Fibroblast of the aortic adventitia (primary cell): ENCODE results near the gene CDH23. TPM values are rescaled to one million over a fixed set of nuclear protein-coding genes. Genes with fewer than 3 reads are reported as not detected.

Experiments used
- DNase-seq: peaks from one replicate; pipeline ENCODE4 v3.0.0-alpha.2; 2010; ENCODE audit warnings: low read depth
- H3K4me3 ChIP-seq: 2 replicates; pipeline ENCODE4 v1.5.1; 2011; ENCODE audit warnings: low read depth, mild to moderate bottlenecking, control low read depth, low read length, moderate library complexity
- small RNA-seq: library from RNA; depleted of rRNA; stranded (forward); fragments of <200 nt; gene quantifications from one replicate; pipeline ENCODE3, GENCODE V24; 2012
- total RNA-seq: library from RNA; depleted of rRNA; stranded (reverse); fragments of >200 nt; gene quantifications from 2 replicates; pipeline ENCODE4 v1.2.3, GENCODE V29; 2012; ENCODE audit warnings: low replicate concordance
- TF ChIP-seq, protein P1 (sequence below): IDR thresholded peaks from 2 replicates; pipeline ENCODE4 v1.5.1; 2011; ENCODE audit warnings: mild to moderate bottlenecking, low read length, control low read depth, inconsistent platforms; ENCODE audit not compliant: insufficient read depth

Gene CDH23
- total RNA-seq, 1 donor, result 0.27 TPM

DNA sequence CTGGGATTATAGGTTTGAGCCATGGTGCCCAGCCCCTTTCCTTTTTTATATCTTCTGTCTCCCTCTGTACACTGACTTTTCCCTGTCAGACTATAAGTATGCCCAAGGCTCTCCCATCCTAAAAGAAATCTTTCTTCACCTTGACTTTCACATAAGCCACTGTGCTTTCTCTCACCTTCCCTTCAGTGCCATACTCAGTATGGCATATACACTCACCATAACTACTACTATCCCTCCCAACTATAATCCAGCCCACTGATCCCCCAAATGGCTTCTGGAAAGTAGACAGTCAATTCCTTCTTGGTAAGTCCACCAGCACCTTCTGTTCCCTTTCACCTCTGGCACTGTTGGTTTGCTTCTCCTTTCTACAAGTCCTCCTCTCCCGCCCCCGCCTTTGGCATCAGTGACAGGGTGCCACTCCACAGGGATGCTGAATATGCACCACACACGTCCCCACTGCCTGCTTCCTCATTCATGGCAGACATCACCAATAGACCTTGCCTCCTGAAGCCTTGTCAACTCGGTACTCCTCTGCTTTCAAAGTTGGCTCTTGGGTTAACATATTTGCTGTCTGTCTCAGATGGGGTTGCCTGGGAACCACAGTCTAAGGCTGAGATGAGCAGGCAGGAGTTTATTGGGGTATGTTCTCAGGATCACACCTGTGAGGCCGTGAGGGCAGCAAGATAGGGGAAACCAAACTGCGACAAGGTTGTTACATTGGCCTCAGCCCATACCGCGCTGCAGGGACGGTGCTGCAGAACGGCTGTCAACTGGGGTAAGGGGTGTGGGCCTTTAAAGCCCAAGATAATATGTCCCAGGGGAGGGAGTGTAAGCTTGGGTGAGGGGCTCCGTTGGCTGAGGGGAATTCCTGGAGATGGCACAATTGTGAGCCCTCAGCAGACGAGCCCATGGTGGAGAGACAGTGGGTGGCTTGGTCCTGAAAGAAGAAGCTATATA is 461.5 kb downstream of the CDH23 start:
- no peak for DNase-seq
- no peak overlapping the region for H3K4me3 ChIP-seq
- TF ChIP-seq, protein P1, sequence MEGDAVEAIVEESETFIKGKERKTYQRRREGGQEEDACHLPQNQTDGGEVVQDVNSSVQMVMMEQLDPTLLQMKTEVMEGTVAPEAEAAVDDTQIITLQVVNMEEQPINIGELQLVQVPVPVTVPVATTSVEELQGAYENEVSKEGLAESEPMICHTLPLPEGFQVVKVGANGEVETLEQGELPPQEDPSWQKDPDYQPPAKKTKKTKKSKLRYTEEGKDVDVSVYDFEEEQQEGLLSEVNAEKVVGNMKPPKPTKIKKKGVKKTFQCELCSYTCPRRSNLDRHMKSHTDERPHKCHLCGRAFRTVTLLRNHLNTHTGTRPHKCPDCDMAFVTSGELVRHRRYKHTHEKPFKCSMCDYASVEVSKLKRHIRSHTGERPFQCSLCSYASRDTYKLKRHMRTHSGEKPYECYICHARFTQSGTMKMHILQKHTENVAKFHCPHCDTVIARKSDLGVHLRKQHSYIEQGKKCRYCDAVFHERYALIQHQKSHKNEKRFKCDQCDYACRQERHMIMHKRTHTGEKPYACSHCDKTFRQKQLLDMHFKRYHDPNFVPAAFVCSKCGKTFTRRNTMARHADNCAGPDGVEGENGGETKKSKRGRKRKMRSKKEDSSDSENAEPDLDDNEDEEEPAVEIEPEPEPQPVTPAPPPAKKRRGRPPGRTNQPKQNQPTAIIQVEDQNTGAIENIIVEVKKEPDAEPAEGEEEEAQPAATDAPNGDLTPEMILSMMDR, result no peak

DNA sequence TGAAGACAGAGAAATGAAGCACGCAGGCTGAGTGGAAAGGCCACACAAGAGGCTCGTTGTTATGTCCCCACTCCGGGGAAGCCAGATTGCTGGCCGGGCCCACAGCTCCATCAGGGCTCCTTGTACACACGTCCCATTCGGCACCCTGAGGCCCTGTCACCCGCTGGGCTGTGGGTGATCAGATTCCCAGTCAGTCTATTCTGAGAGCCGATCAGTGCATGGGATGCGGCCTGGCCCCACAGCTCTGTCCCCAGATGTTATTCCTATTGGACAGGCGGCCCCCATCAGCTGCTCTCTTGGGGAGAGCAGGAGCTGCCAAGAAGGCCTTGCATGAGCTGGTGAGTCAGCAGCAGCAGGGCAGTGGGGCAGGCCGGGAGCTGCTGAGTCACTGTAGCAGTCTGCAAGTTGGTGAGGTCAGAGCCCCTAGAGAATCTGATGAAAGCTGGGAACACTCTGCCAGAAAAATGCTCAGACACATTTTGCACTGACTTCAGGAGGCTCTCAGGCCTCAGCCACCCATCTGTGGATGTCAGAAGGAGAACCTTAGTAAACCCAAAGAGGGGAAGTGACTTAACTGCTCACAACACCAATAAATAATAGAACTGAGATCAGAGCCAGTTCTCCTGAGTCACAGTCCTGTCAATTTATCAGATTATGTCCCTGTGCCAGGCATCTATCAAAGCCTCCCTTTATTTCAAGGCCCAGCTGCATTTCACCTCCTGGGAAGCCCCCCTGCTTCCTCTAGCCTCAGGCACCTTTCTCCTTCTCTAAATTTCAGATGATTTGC is 463.7 kb downstream of the CDH23 start:
- peak; percentile 100 for DNase-seq
- H3K4me3 ChIP-seq, result no peak overlapping the region
- TF ChIP-seq, protein P1, result no peak

DNA sequence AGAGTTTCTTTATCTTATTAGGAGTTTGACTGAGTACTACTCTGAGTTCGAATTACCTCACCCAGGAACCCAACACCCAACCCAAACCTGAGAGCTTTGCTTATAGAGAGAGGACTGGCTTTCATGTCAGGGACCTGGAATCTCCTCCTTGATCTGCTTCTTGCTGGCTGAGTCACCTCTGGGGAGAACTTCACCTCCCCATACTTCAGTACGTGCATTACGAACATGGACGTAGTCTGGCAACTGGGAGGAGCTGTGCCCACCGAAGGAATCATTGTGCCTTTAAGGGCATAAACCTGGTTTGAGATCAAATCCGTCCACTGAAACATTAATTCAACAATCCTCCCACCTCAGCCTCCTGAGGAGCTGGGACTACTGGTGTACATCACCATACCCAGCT is 466.5 kb downstream of the CDH23 start:
- DNase-seq, result no peak
- TF ChIP-seq, protein P1, result no peak
- H3K4me3 ChIP-seq, result no peak overlapping the region

DNA sequence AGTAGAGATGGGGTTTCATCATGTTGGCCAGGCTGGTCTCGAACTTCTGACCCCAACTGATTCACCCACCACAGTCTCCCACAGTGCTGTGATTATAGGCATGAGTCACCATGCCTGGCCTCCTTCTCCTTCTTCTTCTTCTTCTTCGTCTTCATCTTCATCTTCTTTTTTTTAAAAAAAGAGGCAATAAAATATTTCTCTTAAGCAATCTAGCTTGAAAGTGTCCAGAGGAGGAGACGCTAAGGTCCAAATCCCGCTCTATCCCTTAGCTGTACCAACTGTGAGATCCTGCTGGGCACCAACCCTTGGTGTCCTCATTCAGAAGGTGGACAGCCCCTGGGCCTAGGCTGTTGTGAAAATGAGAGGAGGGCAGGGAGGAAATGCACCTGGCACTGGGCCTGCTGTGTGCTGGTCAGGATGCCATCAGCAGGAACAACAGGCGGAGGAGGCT is 468.2 kb downstream of the CDH23 start:
- TF ChIP-seq, protein P1, result no peak
- H3K4me3 ChIP-seq, result no peak overlapping the region
- DNase-seq, result peak; percentile 76

Small RNA genes within 50 kb of the gene (small RNA-seq; reads per million reads assigned to genes)
- not detected for gene MIR7152
- gene RNU7-38P, result not detected

Other genes starting within 250 kb of the CDH23 start
- 20.6 and 35.7 TPM in 2 replicates for gene UNC5B, start 184.3 kb upstream of the CDH23 start, total RNA-seq
- 1.2 and 2.8 TPM in 2 replicates for gene SLC29A3, start 77.7 kb upstream of the CDH23 start, total RNA-seq